K562 (cell line): ENCODE measurements around the gene CNNM3. TPM values are rescaled to one million over a fixed set of nuclear protein-coding genes. Genes with fewer than 3 reads are reported as not detected.
A peak's percentile ranks its signal among the peaks of the same experiment; 100 is the strongest.

Experiments
- ATF7 ChIP-seq: fragments of 450-650 bp; IDR thresholded peaks from 2 replicates; pipeline ENCODE4 v1.7.1; 2014; ENCODE audit warnings: mild to moderate bottlenecking, moderate library complexity
- BRD4 ChIP-seq: fragments of 200-600 bp; sonication (generic); IDR thresholded peaks from 2 replicates; pipeline ENCODE4 v1.6.1; 2017; ENCODE audit warnings: inconsistent platforms
- CAMTA2 ChIP-seq: fragments of 250-450 bp; sonication (Bioruptor Pico); conservative IDR thresholded peaks from 2 replicates; pipeline ENCODE4 v1.5.1; 2022
- CBX1 ChIP-seq: sonication (generic); IDR thresholded peaks from 2 replicates; pipeline ENCODE4 v1.6.1; 2016; ENCODE audit warnings: antibody characterized with exemption, low read depth, mild to moderate bottlenecking
- CXXC5 ChIP-seq: fragments of 250-450 bp; sonication (Bioruptor Pico); IDR thresholded peaks from 2 replicates; pipeline ENCODE4 v1.8.0; 2022; ENCODE audit warnings: inconsistent platforms, mild to moderate bottlenecking, moderate library complexity
- ELF1 ChIP-seq: fragments of 200-800 bp; sonication (Bioruptor generic); IDR thresholded peaks from 2 replicates; pipeline ENCODE4 v1.6.1; 2016; ENCODE audit warnings: missing genetic modification characterization, missing compliant biosample characterization
- EP300 ChIP-seq: IDR thresholded peaks from 2 replicates; pipeline ENCODE4 v1.6.1; 2012; ENCODE audit warnings: low read length, improper control_type of control experiment
- GATAD2A ChIP-seq: fragments of 450-650 bp; IDR thresholded peaks from 2 replicates; pipeline ENCODE4 v1.6.1; 2017
- GTF2E2 ChIP-seq: fragments of 200-800 bp; sonication (Bioruptor generic); IDR thresholded peaks from 2 replicates; pipeline ENCODE4 v1.6.1; 2016; ENCODE audit warnings: missing genetic modification characterization, missing compliant biosample characterization
- MAFG ChIP-seq: fragments of 450-650 bp; conservative IDR thresholded peaks from 2 replicates; pipeline ENCODE4 v1.6.1; 2016; ENCODE audit warnings: missing genetic modification characterization, missing compliant biosample characterization
- NFIC ChIP-seq: fragments of 450-650 bp; IDR thresholded peaks from 2 replicates; pipeline ENCODE4 v1.6.1; 2017; ENCODE audit warnings: mild to moderate bottlenecking, inconsistent platforms
- PPARD ChIP-seq: fragments of 250-450 bp; sonication (Bioruptor Pico); IDR thresholded peaks from 2 replicates; pipeline ENCODE4 v1.8.0; 2022; ENCODE audit warnings: inconsistent platforms, mild to moderate bottlenecking, moderate library complexity
- PRPF4 ChIP-seq: fragments of 200-400 bp; formaldehyde crosslinking; IDR thresholded peaks from one replicate; pipeline ENCODE4 v1.6.1; 2017; ENCODE audit warnings: low read length, low read depth, mild to moderate bottlenecking; ENCODE audit not compliant: insufficient read depth, poor library complexity, severe bottlenecking
- PTRF ChIP-seq: fragments of 450-650 bp; IDR thresholded peaks from 2 replicates; pipeline ENCODE4 v1.6.1; 2016; ENCODE audit warnings: mild to moderate bottlenecking, missing genetic modification characterization, missing compliant biosample characterization
- RAD51 ChIP-seq: fragments of 450-650 bp; IDR thresholded peaks from 2 replicates; pipeline ENCODE4 v1.7.1; 2016; ENCODE audit warnings: low read depth, mild to moderate bottlenecking, borderline replicate concordance
- RBM14 ChIP-seq: fragments of 200-400 bp; formaldehyde crosslinking; IDR thresholded peaks from 2 replicates; pipeline ENCODE4 v1.6.1; 2018; ENCODE audit warnings: low read depth, mild to moderate bottlenecking, low read length, moderate library complexity, borderline replicate concordance; ENCODE audit not compliant: insufficient read depth
- SAFB ChIP-seq: fragments of 200-400 bp; formaldehyde crosslinking; IDR thresholded peaks from 2 replicates; pipeline ENCODE4 v1.6.1; 2017; ENCODE audit warnings: low read depth, low read length, borderline replicate concordance
- SMAD2 ChIP-seq: fragments of 150-350 bp; IDR thresholded peaks from 2 replicates; pipeline ENCODE4 v1.6.1; 2014; ENCODE audit warnings: low read depth, mild to moderate bottlenecking, low read length
- TOE1 ChIP-seq, 2 experiments: fragments of 450-650 bp in 1 of 2; sonication (generic) in 1 of 2; formaldehyde crosslinking in 1 of 2; IDR thresholded peaks; 2 replicates each; pipeline versions ENCODE4 v1.7.1 to v1.8.0; 2016 to 2022; ENCODE audit warnings: borderline replicate concordance in 2 of 2, mild to moderate bottlenecking in 2 of 2, antibody characterized with exemption in 1 of 2, inconsistent platforms in 1 of 2, low read depth in 1 of 2, missing genetic modification reagents in 1 of 2, moderate library complexity in 1 of 2
- WHSC1 ChIP-seq: IDR thresholded peaks from one replicate; pipeline ENCODE4 v1.6.1; 2012; ENCODE audit warnings: low read length, control low read depth, inconsistent platforms
- XRCC5 ChIP-seq: fragments of 200-400 bp; formaldehyde crosslinking; IDR thresholded peaks from 2 replicates; pipeline ENCODE4 v1.6.1; 2017; ENCODE audit warnings: low read depth, mild to moderate bottlenecking, low read length
- ZBTB7A ChIP-seq: IDR thresholded peaks from 2 replicates; pipeline ENCODE4 v1.6.1; 2011; ENCODE audit warnings: low read depth, mild to moderate bottlenecking, low read length, moderate library complexity, borderline replicate concordance; ENCODE audit not compliant: control insufficient read depth
- ZNF124 ChIP-seq: sonication (generic); formaldehyde crosslinking; IDR thresholded peaks from 2 replicates; pipeline ENCODE4 v1.8.1; 2022; ENCODE audit warnings: missing genetic modification reagents
- ZNF140 ChIP-seq: fragments of 250-450 bp; sonication (Bioruptor Pico); IDR thresholded peaks from 2 replicates; pipeline ENCODE4 v1.8.0; 2021; ENCODE audit warnings: moderate library complexity, mild to moderate bottlenecking, inconsistent platforms
- ZNF143 ChIP-seq: sonication (generic); formaldehyde crosslinking; IDR thresholded peaks from 2 replicates; pipeline ENCODE4 v1.9.0; 2022; ENCODE audit warnings: mild to moderate bottlenecking, missing genetic modification reagents
- ZNF436 ChIP-seq: fragments of 250-450, 450-650 bp; sonication (Bioruptor Pico); formaldehyde crosslinking; IDR thresholded peaks from 2 replicates; pipeline ENCODE4 v1.7.0; 2020; ENCODE audit warnings: mild to moderate bottlenecking
- polyA plus RNA-seq, 8 experiments: library from polyadenylated mRNA; depleted of rRNA in 4 of 8; stranded (reverse) in 5 of 8; unstranded in 3 of 8; fragments of >200 nt; fragmentation: Nextera tagmentation in 2 of 8; fragmentation: Illumina TruSeq in 1 of 8; extraction: Ambion mirVana in 2 of 8; extraction: Trizol in 1 of 8; gene quantifications; 2 replicates each; pipeline versions ENCODE4 v1.2.1 to v1.2.3, GENCODE V29; 2011 to 2014; ENCODE audit warnings: inconsistent platforms in 1 of 8, missing spikeins in 1 of 8
- total RNA-seq, 7 experiments: library from RNA; depleted of rRNA in 6 of 7; stranded (reverse); fragments of >200 nt in 6 of 7; fragmentation: Illumina TruSeq in 2 of 7; extraction: Trizol in 2 of 7; gene quantifications; 2 replicates each; pipeline versions ENCODE4 v1.2.1 to v1.2.3, GENCODE V29; 2011 to 2021; ENCODE audit warnings: low replicate concordance in 1 of 7
- TF ChIP-seq, protein P1 (sequence below): fragments of 250-450 bp; sonication (Bioruptor Pico); IDR thresholded peaks from 2 replicates; pipeline ENCODE4 v1.5.0; 2021
- TF ChIP-seq, protein P2 (sequence below), 3 experiments: fragments of 200-800 bp in 1 of 3; sonication (Bioruptor generic) in 1 of 3; sonication (generic) in 1 of 3; formaldehyde crosslinking in 1 of 3; IDR thresholded peaks; 2 replicates each; pipeline versions ENCODE4 v1.6.1 to v1.8.0; 2016 to 2022; ENCODE audit warnings: mild to moderate bottlenecking in 2 of 3, missing compliant biosample characterization in 2 of 3, missing genetic modification characterization in 2 of 3, missing genetic modification reagents in 1 of 3

CNNM3 gene
- total and polyA plus RNA-seq, 9 of the 15 experiments (the other 6 are each of a cell fraction or from before 2014, with no cell fraction given) = 1.4 to 16.9 (median 6.5) TPM

DNA sequence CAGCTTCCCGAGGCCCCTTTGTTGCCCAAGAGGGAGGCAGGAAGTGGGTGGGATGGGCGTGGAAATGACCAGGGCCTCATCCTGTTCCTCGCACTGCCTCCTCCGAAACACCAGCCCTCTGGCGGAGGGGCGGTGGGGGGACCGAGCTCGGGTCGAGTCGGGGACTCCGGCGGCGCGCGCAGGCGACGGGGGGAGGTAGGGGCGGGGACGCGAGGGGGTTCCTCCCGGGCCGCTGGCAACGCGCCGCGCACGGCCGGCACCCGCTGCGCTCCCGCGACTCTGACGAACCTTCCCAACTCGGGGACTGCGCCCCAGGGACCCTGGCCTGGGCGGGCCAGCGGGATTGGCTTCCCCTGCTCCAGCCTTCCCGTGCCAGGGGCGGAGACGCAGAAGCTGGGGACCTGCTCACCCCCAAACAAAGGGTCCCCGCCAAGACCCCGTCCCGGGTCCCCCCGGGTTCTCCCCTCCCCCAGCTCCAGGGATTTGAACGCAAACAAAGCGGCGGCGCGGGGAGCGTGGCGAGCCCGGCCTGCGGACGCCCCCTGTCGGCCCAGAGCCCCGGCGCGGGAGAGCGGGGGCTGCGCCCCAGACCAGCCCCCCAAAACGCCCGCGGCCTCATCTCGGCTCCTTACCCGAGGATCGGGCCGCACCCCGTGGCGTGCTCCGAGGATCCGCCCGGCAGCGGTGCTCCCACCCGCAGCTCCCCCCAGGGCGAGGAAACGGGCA lies 52.6 kb downstream of the CNNM3 start (continued):
- no peak for TF ChIP-seq PPARD
- no peak for TF ChIP-seq EP300
- peak; percentile 67; the same call in 1 of the 2 replicates for TF ChIP-seq XRCC5
- peak; percentile 47; the same call in 1 of the 2 replicates for TF ChIP-seq SAFB
- no peak for TF ChIP-seq WHSC1
- peak; percentile 13; the same call in 1 of the 2 replicates for TF ChIP-seq ATF7
- no peak for TF ChIP-seq RAD51
- no peak for TF ChIP-seq SMAD2
- no peak; the same call in 1 of the 2 replicates for TF ChIP-seq TOE1 (IDR thresholded peaks at IDR 0.05; ENCODE audit: borderline replicate concordance)
- no peak for TF ChIP-seq TOE1 (CRISPR knock-in tag; IDR thresholded peaks at IDR 0.05; ENCODE audit: borderline replicate concordance, low read depth)
- TF ChIP-seq, protein P1, sequence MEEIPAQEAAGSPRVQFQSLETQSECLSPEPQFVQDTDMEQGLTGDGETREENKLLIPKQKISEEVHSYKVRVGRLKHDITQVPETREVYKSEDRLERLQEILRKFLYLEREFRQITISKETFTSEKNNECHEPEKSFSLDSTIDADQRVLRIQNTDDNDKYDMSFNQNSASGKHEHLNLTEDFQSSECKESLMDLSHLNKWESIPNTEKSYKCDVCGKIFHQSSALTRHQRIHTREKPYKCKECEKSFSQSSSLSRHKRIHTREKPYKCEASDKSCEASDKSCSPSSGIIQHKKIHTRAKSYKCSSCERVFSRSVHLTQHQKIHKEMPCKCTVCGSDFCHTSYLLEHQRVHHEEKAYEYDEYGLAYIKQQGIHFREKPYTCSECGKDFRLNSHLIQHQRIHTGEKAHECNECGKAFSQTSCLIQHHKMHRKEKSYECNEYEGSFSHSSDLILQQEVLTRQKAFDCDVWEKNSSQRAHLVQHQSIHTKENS = no peak
- TF ChIP-seq ZBTB7A = peak; percentile 95
- TF ChIP-seq ZNF124 (CRISPR knock-in tag) = no peak
- TF ChIP-seq ZNF140 (CRISPR knock-in tag) = no peak
- no peak for TF ChIP-seq MAFG (tag)
- TF ChIP-seq, protein P2, sequence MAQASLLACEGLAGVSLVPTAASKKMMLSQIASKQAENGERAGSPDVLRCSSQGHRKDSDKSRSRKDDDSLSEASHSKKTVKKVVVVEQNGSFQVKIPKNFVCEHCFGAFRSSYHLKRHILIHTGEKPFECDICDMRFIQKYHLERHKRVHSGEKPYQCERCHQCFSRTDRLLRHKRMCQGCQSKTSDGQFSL (CRISPR knock-in tag; IDR thresholded peaks at IDR 0.05) = 0 out of 2 replicates have a peak, but pooled peaks have one; percentile 56
- TF ChIP-seq, protein P2 (tag; IDR thresholded peaks at IDR 0.05) = peak in 1 of 2 experiments; percentile 55; a peak in 1 of 4 replicates
- TF ChIP-seq CBX1 = 0 out of 2 replicates have a peak, but pooled peaks have one; percentile 11
- peak; percentile 42 for TF ChIP-seq PRPF4
- no peak for TF ChIP-seq ZNF436
- TF ChIP-seq BRD4 = peak; percentile 91
- TF ChIP-seq CXXC5 (CRISPR knock-in tag) = peak; percentile 91
- no peak for TF ChIP-seq RBM14
- peak; percentile 41 for TF ChIP-seq ELF1 (tag)
- no peak for TF ChIP-seq PTRF (tag)
- peak; percentile 64; the same call in 1 of the 2 replicates for TF ChIP-seq GATAD2A
- no peak for TF ChIP-seq ZNF143 (CRISPR knock-in tag)
- peak; percentile 43 for TF ChIP-seq NFIC
- peak; percentile 75 for TF ChIP-seq GTF2E2
- TF ChIP-seq CAMTA2 (CRISPR knock-in tag) = peak; percentile 64; the same call in 1 of the 2 replicates
